K562 (cell line): ENCODE results near the gene PTPN1. TPM values are rescaled to one million over a fixed set of nuclear protein-coding genes. Genes with fewer than 3 reads are reported as not detected.
A peak's percentile ranks its signal among the peaks of the same experiment; 100 is the strongest.

Experiments used
- ARID2 ChIP-seq: fragments of 450-650 bp; IDR thresholded peaks from 2 replicates; pipeline ENCODE4 v1.6.1; 2017; ENCODE audit warnings: antibody characterized with exemption, mild to moderate bottlenecking
- CHD2 ChIP-seq: IDR thresholded peaks from 2 replicates; pipeline ENCODE4 v1.6.1; 2011; ENCODE audit warnings: low read depth, low read length
- CREM ChIP-seq: IDR thresholded peaks from 2 replicates; pipeline ENCODE4 v1.6.1; 2014; ENCODE audit warnings: antibody characterized with exemption, low read depth
- CSDE1 ChIP-seq, 2 experiments: fragments of 450-650 bp; IDR thresholded peaks; 2 replicates each; pipeline ENCODE4 v1.6.1; 2016; ENCODE audit warnings: mild to moderate bottlenecking in 1 of 2
- GATA2 ChIP-seq: sonication (generic); formaldehyde crosslinking; IDR thresholded peaks from 2 replicates; pipeline ENCODE4 v1.4.0; 2020; ENCODE audit warnings: mild to moderate bottlenecking, missing genetic modification reagents
- HMGXB4 ChIP-seq: sonication (generic); formaldehyde crosslinking; IDR thresholded peaks from 2 replicates; pipeline ENCODE4 v1.8.1; 2023; ENCODE audit warnings: mild to moderate bottlenecking, missing genetic modification reagents
- HNRNPK ChIP-seq: fragments of 200-400 bp; formaldehyde crosslinking; IDR thresholded peaks from one replicate; pipeline ENCODE4 v1.6.1; 2018; ENCODE audit warnings: mild to moderate bottlenecking, low read depth, low read length; ENCODE audit not compliant: poor library complexity, severe bottlenecking
- HNRNPLL ChIP-seq: fragments of 200-400 bp; formaldehyde crosslinking; IDR thresholded peaks from 2 replicates; pipeline ENCODE4 v1.6.1; 2017; ENCODE audit warnings: low read length, low read depth, mild to moderate bottlenecking; ENCODE audit not compliant: poor library complexity, severe bottlenecking
- JUNB ChIP-seq: fragments of 450-650 bp; formaldehyde crosslinking; conservative IDR thresholded peaks from 2 replicates; pipeline ENCODE4 v1.4.0; 2020; ENCODE audit warnings: mild to moderate bottlenecking
- MTF1 ChIP-seq: fragments of 250-450 bp; sonication (Bioruptor Pico); IDR thresholded peaks from 2 replicates; pipeline ENCODE4 v1.9.0; 2021; ENCODE audit warnings: moderate library complexity, mild to moderate bottlenecking, inconsistent platforms, borderline replicate concordance
- NCOA6 ChIP-seq: fragments of 450-650 bp; IDR thresholded peaks from 2 replicates; pipeline ENCODE4 v1.6.1; 2017; ENCODE audit warnings: mild to moderate bottlenecking
- NFYB ChIP-seq: IDR thresholded peaks from 2 replicates; pipeline ENCODE4 v1.6.1; 2011; ENCODE audit warnings: mild to moderate bottlenecking, moderate library complexity; ENCODE audit not compliant: insufficient read length; ENCODE audit errors: extremely low read depth
- POLR2AphosphoS2 ChIP-seq: IDR thresholded peaks from 2 replicates; pipeline ENCODE4 v1.6.1; 2012; ENCODE audit warnings: low read length, improper control_type of control experiment
- POLR3G ChIP-seq: IDR thresholded peaks from 2 replicates; pipeline ENCODE4 v1.6.1; 2011; ENCODE audit not compliant: insufficient read length, insufficient replicate concordance; ENCODE audit errors: extremely low read depth
- RBBP5 ChIP-seq: fragments of 200-600 bp; sonication (generic); IDR thresholded peaks from 2 replicates; pipeline ENCODE4 v1.6.1; 2012; ENCODE audit warnings: borderline replicate concordance, mild to moderate bottlenecking, low read length, control low read depth, inconsistent platforms; ENCODE audit not compliant: insufficient read depth, poor library complexity, severe bottlenecking
- RBM25 ChIP-seq: fragments of 200-400 bp; formaldehyde crosslinking; IDR thresholded peaks from 2 replicates; pipeline ENCODE4 v1.6.1; 2018; ENCODE audit warnings: low read length, low read depth, moderate library complexity; ENCODE audit not compliant: severe bottlenecking
- RUNX1 ChIP-seq: sonication (generic); IDR thresholded peaks from 2 replicates; pipeline ENCODE4 v1.6.1; 2016; ENCODE audit warnings: antibody characterized with exemption, low read depth
- SAFB ChIP-seq: fragments of 200-400 bp; formaldehyde crosslinking; IDR thresholded peaks from 2 replicates; pipeline ENCODE4 v1.6.1; 2017; ENCODE audit warnings: low read depth, low read length, borderline replicate concordance
- TAF1 ChIP-seq: IDR thresholded peaks from 2 replicates; pipeline ENCODE4 v1.6.1; 2011; ENCODE audit warnings: mild to moderate bottlenecking, low read length, moderate library complexity; ENCODE audit not compliant: insufficient read depth, control insufficient read depth, severe bottlenecking; ENCODE audit errors: extremely low read depth
- TRIM28 ChIP-seq: fragments of 450-650 bp; IDR thresholded peaks from 2 replicates; pipeline ENCODE4 v1.6.1; 2017
- U2AF2 ChIP-seq: fragments of 200-400 bp; formaldehyde crosslinking; optimal IDR thresholded peaks from 2 replicates; pipeline ENCODE3; 2017; ENCODE audit warnings: low read depth, mild to moderate bottlenecking, low read length
- ZNF175 ChIP-seq: fragments of 200-800 bp; sonication (Bioruptor generic); IDR thresholded peaks from 2 replicates; pipeline ENCODE4 v1.6.1; 2016; ENCODE audit warnings: low read depth, mild to moderate bottlenecking, missing genetic modification characterization, missing compliant biosample characterization
- ZNF431 ChIP-seq: sonication (generic); formaldehyde crosslinking; IDR thresholded peaks from 2 replicates; pipeline ENCODE4 v1.8.0; 2022; ENCODE audit warnings: mild to moderate bottlenecking, missing genetic modification reagents
- polyA plus RNA-seq, 8 experiments: library from polyadenylated mRNA; depleted of rRNA in 4 of 8; stranded (reverse) in 5 of 8; unstranded in 3 of 8; fragments of >200 nt; fragmentation: Nextera tagmentation in 2 of 8; fragmentation: Illumina TruSeq in 1 of 8; extraction: Ambion mirVana in 2 of 8; extraction: Trizol in 1 of 8; gene quantifications; 2 replicates each; pipeline versions ENCODE4 v1.2.1 to v1.2.3, GENCODE V29; 2011 to 2014; ENCODE audit warnings: inconsistent platforms in 1 of 8, missing spikeins in 1 of 8
- total RNA-seq, 7 experiments: library from RNA; depleted of rRNA in 6 of 7; stranded (reverse); fragments of >200 nt in 6 of 7; fragmentation: Illumina TruSeq in 2 of 7; extraction: Trizol in 2 of 7; gene quantifications; 2 replicates each; pipeline versions ENCODE4 v1.2.1 to v1.2.3, GENCODE V29; 2011 to 2021; ENCODE audit warnings: low replicate concordance in 1 of 7
- TF ChIP-seq, protein P1 (sequence below): sonication (generic); formaldehyde crosslinking; IDR thresholded peaks from 2 replicates; pipeline ENCODE4 v1.8.1; 2023; ENCODE audit warnings: mild to moderate bottlenecking, missing genetic modification reagents, moderate library complexity
- TF ChIP-seq, protein P2 (sequence below): sonication (generic); formaldehyde crosslinking; IDR thresholded peaks from 2 replicates; pipeline ENCODE4 v1.5.0; 2020; ENCODE audit warnings: missing genetic modification reagents

PTPN1 gene
- total and polyA plus RNA-seq, 9 of the 15 experiments (the other 6 are each of a cell fraction or from before 2014, with no cell fraction given): 11.0 to 85.3 (median 54.0) TPM

GRCh38 chr20:50522053-50522674, 12.0 kb downstream of the PTPN1 start (continued):
- TF ChIP-seq POLR3G: no peak
- no peak for TF ChIP-seq HNRNPLL
- TF ChIP-seq HNRNPK: no peak
- TF ChIP-seq U2AF2: no peak
- TF ChIP-seq ZNF175 (CRISPR knock-in tag): no peak
- no peak for TF ChIP-seq RUNX1
- no peak for TF ChIP-seq CREM
- no peak for TF ChIP-seq JUNB
- TF ChIP-seq NFYB: no peak
- TF ChIP-seq CHD2: no peak
- no peak for TF ChIP-seq TAF1
- TF ChIP-seq, protein P1, sequence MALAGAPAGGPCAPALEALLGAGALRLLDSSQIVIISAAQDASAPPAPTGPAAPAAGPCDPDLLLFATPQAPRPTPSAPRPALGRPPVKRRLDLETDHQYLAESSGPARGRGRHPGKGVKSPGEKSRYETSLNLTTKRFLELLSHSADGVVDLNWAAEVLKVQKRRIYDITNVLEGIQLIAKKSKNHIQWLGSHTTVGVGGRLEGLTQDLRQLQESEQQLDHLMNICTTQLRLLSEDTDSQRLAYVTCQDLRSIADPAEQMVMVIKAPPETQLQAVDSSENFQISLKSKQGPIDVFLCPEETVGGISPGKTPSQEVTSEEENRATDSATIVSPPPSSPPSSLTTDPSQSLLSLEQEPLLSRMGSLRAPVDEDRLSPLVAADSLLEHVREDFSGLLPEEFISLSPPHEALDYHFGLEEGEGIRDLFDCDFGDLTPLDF: no peak
- no peak for TF ChIP-seq POLR2AphosphoS2
- TF ChIP-seq ARID2: no peak
- no peak for TF ChIP-seq GATA2 (CRISPR knock-in tag)
- no peak for TF ChIP-seq RBM25
- no peak for TF ChIP-seq MTF1 (CRISPR knock-in tag)
- TF ChIP-seq ZNF431 (CRISPR knock-in tag): no peak
- TF ChIP-seq SAFB: no peak
- TF ChIP-seq RBBP5: no peak
- TF ChIP-seq CSDE1 (IDR thresholded peaks at IDR 0.05): 0 out of 4 replicates have a peak, but pooled peaks of 1 of the 2 experiments have one; percentile 28
- no peak for TF ChIP-seq TRIM28
- TF ChIP-seq HMGXB4: no peak
- no peak for TF ChIP-seq NCOA6
- TF ChIP-seq, protein P2, sequence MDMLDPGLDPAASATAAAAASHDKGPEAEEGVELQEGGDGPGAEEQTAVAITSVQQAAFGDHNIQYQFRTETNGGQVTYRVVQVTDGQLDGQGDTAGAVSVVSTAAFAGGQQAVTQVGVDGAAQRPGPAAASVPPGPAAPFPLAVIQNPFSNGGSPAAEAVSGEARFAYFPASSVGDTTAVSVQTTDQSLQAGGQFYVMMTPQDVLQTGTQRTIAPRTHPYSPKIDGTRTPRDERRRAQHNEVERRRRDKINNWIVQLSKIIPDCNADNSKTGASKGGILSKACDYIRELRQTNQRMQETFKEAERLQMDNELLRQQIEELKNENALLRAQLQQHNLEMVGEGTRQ (CRISPR knock-in tag): no peak
